ENCODE measurements around the gene ADAMTSL5. TPM values are rescaled to one million over a fixed set of nuclear protein-coding genes. Genes with fewer than 3 reads are reported as not detected.

ADAMTSL5 gene
- polyA plus RNA-seq, 1 donor from 2014 or later: not detected

DNA sequence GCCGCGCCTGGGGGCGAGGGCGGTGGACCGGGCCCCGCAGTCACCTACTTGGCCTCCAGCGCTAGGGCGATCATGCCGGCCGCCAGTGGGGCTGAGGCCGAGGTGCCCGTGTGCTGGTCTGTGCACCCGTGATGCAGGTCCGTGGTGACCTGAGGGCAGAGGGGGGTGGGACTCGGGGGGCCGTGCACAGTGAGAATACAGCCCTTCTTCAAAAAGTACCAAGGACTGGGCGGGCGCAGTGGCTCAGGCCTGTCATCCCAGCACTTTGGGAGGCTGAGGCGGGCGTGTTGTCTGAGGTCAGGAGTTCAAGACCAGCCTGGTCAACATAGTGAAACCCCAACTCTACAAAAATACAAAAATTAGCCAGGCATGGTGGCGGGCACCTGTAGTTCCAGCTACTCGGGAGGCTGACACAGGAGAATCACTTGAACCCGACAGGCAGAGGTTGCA is 28.8 kb downstream of the ADAMTSL5 start:
- H3K27me3 ChIP-seq (ENCODE audit: insufficient read depth, low read depth, low read length): no peaks in the 10 kb centered on the region
- no peak overlapping the region for H2AFZ ChIP-seq (ENCODE audit: low read depth, low read length)
- H3K36me3 ChIP-seq (ENCODE audit: insufficient read depth, low read length): no peaks in the 10 kb centered on the region
- H3F3A ChIP-seq (ENCODE audit: insufficient read depth, low read length, poor library complexity, severe bottlenecking): no peaks in the 10 kb centered on the region
- TF ChIP-seq, protein P1, sequence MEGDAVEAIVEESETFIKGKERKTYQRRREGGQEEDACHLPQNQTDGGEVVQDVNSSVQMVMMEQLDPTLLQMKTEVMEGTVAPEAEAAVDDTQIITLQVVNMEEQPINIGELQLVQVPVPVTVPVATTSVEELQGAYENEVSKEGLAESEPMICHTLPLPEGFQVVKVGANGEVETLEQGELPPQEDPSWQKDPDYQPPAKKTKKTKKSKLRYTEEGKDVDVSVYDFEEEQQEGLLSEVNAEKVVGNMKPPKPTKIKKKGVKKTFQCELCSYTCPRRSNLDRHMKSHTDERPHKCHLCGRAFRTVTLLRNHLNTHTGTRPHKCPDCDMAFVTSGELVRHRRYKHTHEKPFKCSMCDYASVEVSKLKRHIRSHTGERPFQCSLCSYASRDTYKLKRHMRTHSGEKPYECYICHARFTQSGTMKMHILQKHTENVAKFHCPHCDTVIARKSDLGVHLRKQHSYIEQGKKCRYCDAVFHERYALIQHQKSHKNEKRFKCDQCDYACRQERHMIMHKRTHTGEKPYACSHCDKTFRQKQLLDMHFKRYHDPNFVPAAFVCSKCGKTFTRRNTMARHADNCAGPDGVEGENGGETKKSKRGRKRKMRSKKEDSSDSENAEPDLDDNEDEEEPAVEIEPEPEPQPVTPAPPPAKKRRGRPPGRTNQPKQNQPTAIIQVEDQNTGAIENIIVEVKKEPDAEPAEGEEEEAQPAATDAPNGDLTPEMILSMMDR (IDR thresholded peaks at IDR 0.05; ENCODE audit: poor library complexity, severe bottlenecking): no peak
- TF ChIP-seq EZH2 (IDR thresholded peaks at IDR 0.05; ENCODE audit: borderline replicate concordance, insufficient read depth, low read length, poor library complexity, severe bottlenecking) (no peak), SMC3 (conservative IDR thresholded peaks at IDR 0.05; ENCODE audit: poor library complexity) (no peak)
- no peak overlapping the region for H3K4me3 ChIP-seq (ENCODE audit: low read length)
- no peak overlapping the region for H3K9ac ChIP-seq (ENCODE audit: low read length)
- H3K4me2 ChIP-seq (ENCODE audit: low read length): no peak overlapping the region
- H3K27ac ChIP-seq (ENCODE audit: low read length): no peak overlapping the region
- no peaks in the 10 kb centered on the region for H4K20me1 ChIP-seq (ENCODE audit: insufficient read depth)
- H3K9me3 ChIP-seq (ENCODE audit: low read length): no peaks in the 10 kb centered on the region
- H3K79me2 ChIP-seq (replicated peaks; ENCODE audit: insufficient read depth, low read length): no peaks in the 10 kb centered on the region
- H3K9me2 ChIP-seq (ENCODE audit: insufficient read depth, low read length): no peaks in the 10 kb centered on the region

GRCh38 chr19:1483131-1483978 is 29.5 kb downstream of the ADAMTSL5 start:
- Histone ChIP-seq H3K27me3 (ENCODE audit: insufficient read depth, low read depth, low read length) (no peaks in the 10 kb centered on the region), H3K9ac (ENCODE audit: low read length) (no peak overlapping the region), H4K20me1 (ENCODE audit: insufficient read depth) (no peaks in the 10 kb centered on the region), H3K27ac (ENCODE audit: low read length) (no peak overlapping the region), H3K4me3 (ENCODE audit: low read length) (no peak overlapping the region), H3F3A (ENCODE audit: insufficient read depth, low read length, poor library complexity, severe bottlenecking) (no peaks in the 10 kb centered on the region), H2AFZ (ENCODE audit: low read depth, low read length) (no peak overlapping the region), H3K79me2 (replicated peaks; ENCODE audit: insufficient read depth, low read length) (no peaks in the 10 kb centered on the region), H3K36me3 (ENCODE audit: insufficient read depth, low read length) (no peaks in the 10 kb centered on the region), H3K9me3 (ENCODE audit: low read length) (no peaks in the 10 kb centered on the region), H3K4me2 (ENCODE audit: low read length) (no peak overlapping the region), H3K9me2 (ENCODE audit: insufficient read depth, low read length) (no peaks in the 10 kb centered on the region)
- TF ChIP-seq EZH2 (IDR thresholded peaks at IDR 0.05; ENCODE audit: borderline replicate concordance, insufficient read depth, low read length, poor library complexity, severe bottlenecking) (no peak), EP300 (conservative IDR thresholded peaks at IDR 0.05; ENCODE audit: poor library complexity, severe bottlenecking) (no peak), POLR2AphosphoS5 (IDR thresholded peaks at IDR 0.05) (no peak), RAD21 (conservative IDR thresholded peaks at IDR 0.05) (no peak), SMC3 (conservative IDR thresholded peaks at IDR 0.05; ENCODE audit: poor library complexity) (no peak), REST (IDR thresholded peaks at IDR 0.05; ENCODE audit: borderline replicate concordance) (no peak), TAF1 (IDR thresholded peaks at IDR 0.05; ENCODE audit: low read depth) (no peak), MXI1 (conservative IDR thresholded peaks at IDR 0.05; ENCODE audit: poor library complexity, severe bottlenecking) (no peak)
- TF ChIP-seq, protein P1 (IDR thresholded peaks at IDR 0.05; ENCODE audit: poor library complexity, severe bottlenecking): no peak

All from neural cell (in vitro differentiated cells).